ENCODE measurements around the gene MCF2L2.

The MCF2L2 gene

DNA sequence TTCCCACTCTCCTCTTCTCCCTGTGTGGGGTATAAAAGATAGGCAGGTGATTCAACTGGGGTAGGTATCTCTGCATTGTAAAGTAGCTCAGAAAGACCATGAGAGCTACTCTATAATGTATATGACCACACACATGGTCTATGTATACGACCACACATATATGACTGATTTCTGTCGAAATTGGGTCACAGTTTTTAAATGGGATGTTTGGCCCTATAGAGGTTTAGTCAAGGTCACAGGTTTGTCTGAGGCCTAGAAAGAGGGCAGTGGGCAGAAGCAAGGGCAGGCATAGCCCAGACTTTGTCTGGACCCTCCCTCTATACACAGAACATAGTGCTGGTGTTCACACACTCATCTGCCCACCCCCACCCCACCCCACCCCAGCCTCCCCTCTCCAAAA, 270.3 kb downstream of the MCF2L2 start:
- no peak for DNase-seq

DNA sequence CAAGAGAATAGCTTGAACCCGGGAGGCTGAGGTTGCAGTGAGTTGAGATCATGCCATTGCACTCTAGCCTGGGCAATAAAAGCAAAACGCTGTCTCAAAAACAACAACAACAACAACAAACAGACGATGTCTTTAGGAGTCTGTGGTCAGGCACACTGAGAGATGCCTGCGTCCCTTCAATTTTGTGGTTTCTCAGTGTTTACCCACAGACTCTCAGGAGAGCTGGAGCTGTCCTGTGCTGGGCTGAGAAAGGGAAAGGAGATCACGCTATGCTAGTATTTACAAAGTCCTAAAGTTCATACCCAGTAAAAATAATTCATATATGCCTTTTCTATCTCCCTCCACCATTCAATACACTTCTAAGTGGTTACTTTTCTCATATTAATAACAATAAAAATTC, 272.2 kb downstream of the MCF2L2 start:
- DNase-seq: no peak

DNA sequence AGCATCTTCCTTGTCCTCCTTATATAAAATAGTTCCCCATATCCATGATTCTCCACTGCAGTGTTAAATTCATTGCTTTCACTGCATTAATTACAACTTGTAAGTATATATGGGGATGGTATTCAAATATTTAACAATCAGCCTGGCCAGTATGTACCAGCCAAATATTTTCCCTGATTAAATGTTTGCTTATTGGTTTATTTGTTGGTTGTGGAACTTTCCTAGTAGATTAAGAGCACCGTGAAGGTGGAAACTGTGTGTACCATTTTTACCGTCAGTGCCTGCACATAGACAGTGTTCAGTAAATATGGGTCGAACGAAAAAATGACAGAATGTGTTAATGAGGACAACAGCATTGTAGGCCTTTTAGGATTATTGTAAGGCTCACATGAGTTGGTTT, 272.9 kb downstream of the MCF2L2 start:
- DNase-seq: no peak

DNA sequence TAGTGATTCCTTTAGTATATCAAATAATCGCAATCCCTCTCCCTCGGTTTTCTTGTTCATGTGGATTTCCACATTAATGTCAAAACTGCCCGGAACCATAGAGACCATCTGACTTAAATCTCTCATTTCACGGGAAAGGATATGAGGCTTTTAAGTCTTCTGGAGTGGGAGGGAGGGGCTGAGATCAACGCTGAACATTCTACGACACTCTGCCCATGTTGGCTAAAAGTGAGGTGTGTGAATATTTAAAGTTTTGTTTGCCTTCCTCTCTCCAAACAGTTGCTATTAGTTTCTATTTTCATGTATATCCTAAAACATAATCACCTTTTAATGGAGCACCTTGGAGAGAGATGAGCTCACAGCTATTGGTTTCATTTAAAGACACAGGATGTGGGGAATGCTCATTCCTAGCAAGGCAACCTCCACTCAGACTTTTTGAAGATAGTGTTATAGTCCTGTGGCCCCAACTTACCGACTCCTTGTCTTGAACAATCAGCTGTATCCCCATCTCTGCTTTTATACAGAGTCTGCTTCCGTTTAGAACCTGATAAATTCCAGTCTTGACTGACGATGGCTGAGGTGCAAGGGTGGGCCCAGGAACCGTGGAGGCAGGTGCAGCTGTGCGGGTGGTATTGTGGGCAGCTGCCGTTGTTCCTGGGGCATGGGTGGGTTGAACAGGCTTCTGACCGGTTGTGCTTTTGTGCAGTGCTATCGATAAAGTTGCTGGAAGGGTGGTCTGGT, 275.0 kb downstream of the MCF2L2 start:
- no peak for DNase-seq

DNA sequence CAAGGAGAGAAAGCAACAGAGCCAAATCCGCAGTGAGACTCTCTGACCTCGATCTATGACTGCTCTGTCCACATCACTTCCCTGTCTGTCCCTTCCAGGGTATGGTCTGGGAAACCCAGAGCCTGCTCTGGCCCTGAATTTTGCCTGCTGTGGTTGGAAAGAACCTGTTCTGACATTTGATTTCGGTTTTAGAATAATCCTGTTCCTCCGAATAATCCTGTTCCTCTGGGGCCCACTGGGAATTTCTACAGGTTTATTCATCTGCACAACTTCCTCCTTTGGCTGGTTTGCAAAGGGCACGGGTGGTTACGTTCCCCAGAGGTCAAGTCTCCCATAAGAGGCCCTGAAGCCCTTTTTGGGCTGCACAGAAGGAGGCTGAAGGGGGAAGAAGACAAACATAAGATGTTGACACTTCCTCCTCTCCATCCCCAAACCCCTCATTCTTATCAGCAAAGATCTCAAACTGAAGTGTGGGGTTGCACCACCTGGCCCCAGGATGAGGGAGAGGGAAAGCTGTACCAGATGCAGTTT, 276.5 kb downstream of the MCF2L2 start:
- no peak for DNase-seq

DNA sequence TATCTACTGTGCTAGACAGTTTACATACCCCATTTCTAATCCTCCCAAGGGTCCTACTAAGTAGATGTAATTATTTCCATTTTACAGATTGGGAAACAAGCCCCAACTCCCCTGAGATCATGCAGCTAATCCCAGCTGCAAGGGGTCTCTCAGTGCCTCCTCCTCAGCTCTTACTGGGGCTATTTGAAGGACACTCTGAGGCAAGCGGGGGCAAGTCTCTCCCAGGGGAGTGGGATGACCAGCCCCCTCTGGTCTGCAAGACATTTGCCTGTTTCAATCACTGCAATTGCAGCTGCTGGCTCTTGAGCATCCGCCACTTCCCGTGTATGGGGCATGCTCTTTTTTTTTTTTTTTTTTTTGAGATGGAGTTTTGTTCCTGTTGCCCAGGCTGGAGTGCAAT, 277.3 kb downstream of the MCF2L2 start:
- no peak for DNase-seq

DNA sequence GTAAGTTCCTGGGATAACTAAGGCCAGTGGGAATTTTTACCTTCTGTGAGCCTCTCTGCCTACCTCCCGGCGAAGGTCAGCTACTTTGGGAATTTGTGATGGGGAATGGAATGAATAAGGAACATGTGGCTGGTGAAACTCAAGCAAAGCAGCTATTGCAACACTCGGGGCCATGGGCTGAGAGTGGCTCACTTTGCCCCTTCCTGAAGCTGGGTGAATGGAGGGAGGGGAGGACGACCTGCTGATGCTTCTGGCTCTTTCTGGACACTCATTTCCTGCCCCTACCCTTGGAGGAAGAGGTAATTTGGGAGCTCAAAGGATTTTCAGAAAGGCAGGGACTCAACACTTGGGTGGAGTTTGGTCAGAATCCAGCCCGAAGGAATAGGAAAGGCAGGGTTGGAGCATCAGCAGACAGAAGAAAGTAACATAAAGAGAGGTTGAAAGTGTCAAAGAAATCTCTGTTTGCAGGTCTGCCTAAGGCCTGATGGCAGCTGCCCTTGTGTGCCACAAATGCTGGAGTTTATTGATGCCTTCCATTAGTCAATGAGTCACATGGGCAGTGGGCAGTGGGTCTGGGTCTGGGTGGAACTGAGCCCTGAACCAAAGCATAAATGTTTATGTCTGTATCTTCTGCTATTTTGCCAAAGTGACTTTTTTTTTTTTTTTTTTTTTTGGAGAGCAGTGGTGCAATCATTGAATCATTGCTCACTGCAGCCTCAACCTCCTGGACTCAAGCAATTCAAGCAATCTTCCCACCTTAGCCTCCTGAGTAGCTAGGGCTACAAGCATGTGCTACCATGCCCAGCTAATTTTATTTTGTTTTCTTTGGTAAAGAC, 278.3 kb downstream of the MCF2L2 start:
- no peak for DNase-seq

DNA sequence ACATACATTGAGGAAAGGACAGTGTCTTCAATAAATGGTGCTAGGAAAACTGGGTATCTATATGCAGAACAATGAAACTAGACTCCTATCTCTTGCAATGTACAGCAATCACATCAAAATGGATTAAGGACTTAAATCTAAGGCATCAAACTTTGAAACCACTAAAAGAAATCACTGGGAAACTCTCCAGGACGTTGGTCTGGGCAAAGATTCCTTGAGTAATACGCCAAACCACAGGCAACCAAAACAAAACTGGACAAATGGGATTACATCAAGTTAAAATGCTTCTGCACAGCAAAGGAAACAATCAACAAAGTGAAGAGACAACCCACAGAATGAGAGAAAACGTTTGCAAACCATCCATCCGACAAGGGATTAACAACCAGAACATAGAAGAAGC, 280.4 kb downstream of the MCF2L2 start:
- DNase-seq: no peak

DNA sequence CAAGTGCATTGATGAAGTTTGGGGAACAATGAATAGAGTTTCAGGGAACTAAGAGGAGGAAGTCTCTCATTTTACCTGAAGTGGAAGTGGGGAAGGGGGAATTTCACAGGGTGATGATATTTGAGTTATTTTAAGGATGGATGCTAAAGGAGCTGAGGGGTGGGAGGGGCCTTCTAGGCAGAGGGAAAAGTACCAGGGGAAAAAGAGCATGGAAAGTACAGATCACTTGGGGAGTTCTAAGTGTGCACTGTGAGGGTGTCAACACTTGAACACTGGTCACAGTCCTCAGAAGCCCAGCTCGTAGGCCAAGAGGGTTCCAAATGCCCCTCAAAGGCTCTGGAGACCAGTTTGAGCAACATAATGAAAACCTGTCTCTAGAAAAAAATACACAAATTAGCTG, 284.1 kb downstream of the MCF2L2 start:
- no peak for DNase-seq

DNA sequence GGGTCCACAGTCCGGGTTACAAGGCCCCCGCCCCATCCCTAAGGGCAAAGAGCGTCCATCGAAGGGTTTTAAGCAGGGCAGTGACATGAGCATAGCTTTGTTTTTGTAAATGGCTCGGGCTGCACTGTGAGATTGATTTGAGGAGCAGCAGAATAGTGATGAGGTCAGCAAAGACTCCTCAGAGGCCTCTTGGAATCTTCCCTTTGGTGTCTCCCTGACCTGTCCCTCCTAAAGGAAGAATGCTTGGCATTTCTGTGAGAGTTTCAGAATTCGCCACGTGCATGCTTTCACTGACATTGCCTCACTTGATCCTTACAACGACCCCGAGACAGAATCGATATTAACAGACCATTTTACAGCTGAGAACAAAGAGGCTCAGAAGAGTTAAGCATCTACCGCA, 286.2 kb downstream of the MCF2L2 start:
- no peak for DNase-seq

DNA sequence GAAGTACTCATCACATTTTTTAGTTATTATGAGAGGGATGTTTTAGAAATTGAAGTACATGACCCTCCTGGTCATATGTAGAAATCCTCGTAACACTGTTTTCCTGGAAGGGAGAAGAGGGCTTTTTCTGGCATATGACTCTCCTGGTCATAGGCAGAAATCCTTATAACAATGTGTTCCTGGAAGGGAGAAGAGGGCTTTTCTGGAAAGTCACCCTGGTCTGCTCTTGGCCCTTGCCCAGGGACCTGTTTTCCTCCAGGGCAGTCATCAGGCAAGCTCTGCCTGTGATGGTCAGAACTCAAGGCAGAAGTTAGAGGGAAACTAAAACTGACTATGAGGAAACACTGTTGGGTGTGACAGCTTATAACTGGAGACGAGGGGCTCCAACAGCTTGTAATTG, 293.6 kb downstream of the MCF2L2 start:
- DNase-seq: no peak

DNA sequence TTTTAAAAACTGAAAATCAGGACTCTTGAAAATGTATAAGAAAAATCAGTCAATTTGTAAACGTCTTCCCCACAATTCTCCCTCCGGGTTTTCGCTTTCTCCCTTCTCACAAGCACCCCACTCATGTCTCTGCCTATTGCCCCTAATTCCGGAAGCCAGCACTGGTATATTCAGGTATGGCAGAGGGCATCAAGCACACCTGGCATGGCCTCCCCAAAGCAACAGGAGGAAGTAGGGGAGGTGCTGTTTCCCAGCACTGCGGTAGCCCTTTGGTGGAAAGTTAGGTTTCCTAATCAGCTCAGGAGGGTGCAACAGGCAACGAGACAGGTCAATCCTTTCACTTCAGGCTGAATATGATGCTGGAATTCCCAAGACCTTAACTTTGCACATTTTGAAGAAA, 296.0 kb downstream of the MCF2L2 start:
- no peak for DNase-seq

DNA sequence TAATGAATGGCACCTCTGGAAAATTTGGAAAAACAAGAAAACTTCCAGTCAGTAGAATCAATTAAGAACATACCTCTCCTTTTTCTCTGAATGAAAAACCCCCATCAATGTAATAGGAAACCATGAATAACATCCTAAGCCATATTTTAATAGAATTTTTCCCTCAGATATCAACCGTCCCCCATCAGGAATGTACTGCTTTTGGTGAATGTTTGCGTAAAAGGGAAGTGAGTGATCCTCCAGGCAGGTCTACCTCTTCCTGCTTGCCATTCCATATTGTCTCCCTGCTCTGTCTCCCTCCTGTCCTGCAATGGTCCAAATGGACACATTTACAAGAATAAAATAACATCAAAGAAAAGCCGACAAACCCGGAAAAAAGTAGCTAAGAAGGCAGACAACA, 296.7 kb downstream of the MCF2L2 start:
- DNase-seq: no peak

DNA sequence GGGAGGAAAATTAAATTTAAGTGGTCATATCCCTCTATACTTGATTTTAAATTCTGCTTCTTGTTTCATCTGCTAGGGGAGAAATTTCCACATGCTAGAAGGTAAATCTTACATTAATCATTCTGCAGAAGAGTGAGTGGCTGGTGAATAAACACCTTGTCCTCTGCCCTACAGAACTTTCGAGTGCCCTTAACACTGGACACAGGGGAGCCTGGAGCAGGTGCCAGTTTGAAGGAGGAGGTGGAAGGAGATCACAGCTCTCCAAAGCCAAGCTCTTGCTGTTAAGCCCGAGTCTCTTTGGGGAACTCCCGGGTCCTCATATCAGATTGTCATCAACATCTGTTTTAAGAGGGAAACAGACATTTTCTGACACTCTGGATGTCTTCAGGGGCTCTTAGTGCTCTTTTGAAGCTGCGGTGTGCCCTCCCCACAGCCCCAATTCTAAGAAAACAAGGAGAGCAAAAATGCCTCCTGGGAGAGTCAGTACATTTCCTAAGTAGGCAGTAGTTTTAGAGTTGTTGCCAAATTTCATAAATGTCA, 297.2 kb downstream of the MCF2L2 start:
- DNase-seq: no peak

DNA sequence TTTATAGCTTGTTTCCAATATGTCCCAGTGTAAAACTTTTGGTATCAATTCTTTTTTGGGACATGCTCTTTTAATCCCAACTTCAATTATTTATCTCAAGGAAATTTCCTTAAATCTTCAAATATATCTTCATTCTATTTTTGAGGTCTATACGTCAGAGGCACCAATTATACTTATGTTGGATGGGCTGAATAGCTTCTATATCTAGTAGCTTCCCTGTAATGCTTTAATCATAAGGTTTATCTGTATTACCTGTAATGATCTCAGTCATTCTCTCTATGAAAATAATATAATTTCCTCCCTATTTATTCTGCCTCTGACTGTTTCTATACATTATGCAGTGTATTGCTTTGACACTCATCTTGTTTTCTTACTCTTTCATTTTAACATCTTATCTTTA, 299.2 kb downstream of the MCF2L2 start:
- no peak for DNase-seq

DNA sequence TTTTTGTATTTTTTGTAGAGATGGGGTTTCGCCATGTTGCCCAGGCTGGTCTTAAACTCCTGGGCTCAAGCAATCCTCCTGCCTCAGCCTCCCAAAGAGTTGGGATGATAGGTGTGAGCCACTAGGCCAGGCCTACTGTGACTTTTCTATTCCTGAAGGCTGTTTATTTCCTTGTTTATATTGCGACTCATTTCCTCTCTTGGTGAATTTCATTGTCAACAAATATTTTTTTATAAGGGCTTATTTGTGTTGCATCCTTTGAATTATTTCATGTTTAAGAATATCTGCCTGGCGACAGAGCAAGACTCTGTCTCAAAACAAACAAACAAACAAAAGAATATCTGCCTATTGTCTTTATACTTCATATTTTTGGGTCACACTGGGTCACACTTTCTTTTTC, 299.7 kb downstream of the MCF2L2 start:
- no peak for DNase-seq
